ENCODE measurements around the gene FBN2.

Gene FBN2

GRCh38 chr5:128380337-128380736 is 157.7 kb downstream of the FBN2 start:
- H3K79me2 ChIP-seq (ENCODE audit: insufficient read depth, low read depth), result no peaks in the 10 kb centered on the region
- no peaks in the 10 kb centered on the region for H3K27me3 ChIP-seq (ENCODE audit: insufficient read depth, low read depth)
- H3K36me3 ChIP-seq (ENCODE audit: insufficient read depth), result no peaks in the 10 kb centered on the region
- H3K4me3 ChIP-seq (IDR thresholded peaks at IDR 0.05; ENCODE audit: insufficient read depth, low read depth, low read length), result no peak overlapping the region
- TF ChIP-seq CTCF (conservative IDR thresholded peaks at IDR 0.05; ENCODE audit: low read depth, low read length), result no peak
- H3K4me2 ChIP-seq, result no peak overlapping the region
- H3K4me1 ChIP-seq (ENCODE audit: low read depth, poor library complexity, severe bottlenecking), result no peaks in the 10 kb centered on the region
- H4K20me1 ChIP-seq (ENCODE audit: insufficient read depth), result no peaks in the 10 kb centered on the region
- H3K27ac ChIP-seq, result no peak overlapping the region
- no peak overlapping the region for H3K9ac ChIP-seq
- no peak overlapping the region for H2AFZ ChIP-seq (ENCODE audit: low read depth)

GRCh38 chr5:128378632-128379031 is 159.4 kb downstream of the FBN2 start:
- H3K4me2 ChIP-seq, result no peak overlapping the region
- no peak overlapping the region for H3K4me3 ChIP-seq (IDR thresholded peaks at IDR 0.05; ENCODE audit: insufficient read depth, low read depth, low read length)
- H4K20me1 ChIP-seq (ENCODE audit: insufficient read depth), result no peaks in the 10 kb centered on the region
- H3K4me1 ChIP-seq (ENCODE audit: low read depth, poor library complexity, severe bottlenecking), result no peaks in the 10 kb centered on the region
- no peaks in the 10 kb centered on the region for H3K36me3 ChIP-seq (ENCODE audit: insufficient read depth)
- no peaks in the 10 kb centered on the region for H3K79me2 ChIP-seq (ENCODE audit: insufficient read depth, low read depth)
- H2AFZ ChIP-seq (ENCODE audit: low read depth), result no peak overlapping the region
- no peaks in the 10 kb centered on the region for H3K27me3 ChIP-seq (ENCODE audit: insufficient read depth, low read depth)
- H3K27ac ChIP-seq, result no peak overlapping the region
- TF ChIP-seq CTCF (conservative IDR thresholded peaks at IDR 0.05; ENCODE audit: low read depth, low read length), result no peak
- H3K9ac ChIP-seq, result no peak overlapping the region

GRCh38 chr5:128378196-128378595 is 159.8 kb downstream of the FBN2 start:
- no peak overlapping the region for H3K9ac ChIP-seq
- H3K4me1 ChIP-seq (ENCODE audit: low read depth, poor library complexity, severe bottlenecking), result no peaks in the 10 kb centered on the region
- no peak overlapping the region for H2AFZ ChIP-seq (ENCODE audit: low read depth)
- no peaks in the 10 kb centered on the region for H3K27me3 ChIP-seq (ENCODE audit: insufficient read depth, low read depth)
- H3K79me2 ChIP-seq (ENCODE audit: insufficient read depth, low read depth), result no peaks in the 10 kb centered on the region
- H3K4me3 ChIP-seq (IDR thresholded peaks at IDR 0.05; ENCODE audit: insufficient read depth, low read depth, low read length), result no peak overlapping the region
- H3K36me3 ChIP-seq (ENCODE audit: insufficient read depth), result no peaks in the 10 kb centered on the region
- TF ChIP-seq CTCF (conservative IDR thresholded peaks at IDR 0.05; ENCODE audit: low read depth, low read length), result no peak
- no peak overlapping the region for H3K27ac ChIP-seq
- no peaks in the 10 kb centered on the region for H4K20me1 ChIP-seq (ENCODE audit: insufficient read depth)
- H3K4me2 ChIP-seq, result no peak overlapping the region

GRCh38 chr5:128376577-128376976 is 161.5 kb downstream of the FBN2 start:
- no peak for TF ChIP-seq CTCF (conservative IDR thresholded peaks at IDR 0.05; ENCODE audit: low read depth, low read length)
- no peaks in the 10 kb centered on the region for H3K27me3 ChIP-seq (ENCODE audit: insufficient read depth, low read depth)

More at GRCh38 chr5:128376577-128376976, 161.5 kb downstream of the FBN2 start:
- no peaks in the 10 kb centered on the region for H3K36me3 ChIP-seq (ENCODE audit: insufficient read depth)
- no peaks in the 10 kb centered on the region for H3K4me1 ChIP-seq (ENCODE audit: low read depth, poor library complexity, severe bottlenecking)
- H4K20me1 ChIP-seq (ENCODE audit: insufficient read depth), result no peaks in the 10 kb centered on the region
- H3K9ac ChIP-seq, result no peak overlapping the region
- H2AFZ ChIP-seq (ENCODE audit: low read depth), result no peak overlapping the region
- H3K4me2 ChIP-seq, result no peak overlapping the region
- H3K27ac ChIP-seq, result no peak overlapping the region
- no peak overlapping the region for H3K4me3 ChIP-seq (IDR thresholded peaks at IDR 0.05; ENCODE audit: insufficient read depth, low read depth, low read length)
- H3K79me2 ChIP-seq (ENCODE audit: insufficient read depth, low read depth), result no peaks in the 10 kb centered on the region
